ENCODE data around the gene CPXM1. TPM values are rescaled to one million over a fixed set of nuclear protein-coding genes. Genes with fewer than 3 reads are reported as not detected.

CPXM1 gene
- polyA plus RNA-seq, 3 donors: 242 to 257 (median 256) TPM

GRCh38 chr20:2804041-2804828 lies 3.8 kb upstream of the CPXM1 start:
- no peak for DNase-seq (ENCODE audit: low read depth in 3 of 3, low spot score in 2 of 3)

- DNase-seq (ENCODE audit: low read depth in 3 of 3, low spot score in 2 of 3): no peak
Measured at GRCh38 chr20:2801286-2801728, 880 bp upstream of the CPXM1 start.

DNA sequence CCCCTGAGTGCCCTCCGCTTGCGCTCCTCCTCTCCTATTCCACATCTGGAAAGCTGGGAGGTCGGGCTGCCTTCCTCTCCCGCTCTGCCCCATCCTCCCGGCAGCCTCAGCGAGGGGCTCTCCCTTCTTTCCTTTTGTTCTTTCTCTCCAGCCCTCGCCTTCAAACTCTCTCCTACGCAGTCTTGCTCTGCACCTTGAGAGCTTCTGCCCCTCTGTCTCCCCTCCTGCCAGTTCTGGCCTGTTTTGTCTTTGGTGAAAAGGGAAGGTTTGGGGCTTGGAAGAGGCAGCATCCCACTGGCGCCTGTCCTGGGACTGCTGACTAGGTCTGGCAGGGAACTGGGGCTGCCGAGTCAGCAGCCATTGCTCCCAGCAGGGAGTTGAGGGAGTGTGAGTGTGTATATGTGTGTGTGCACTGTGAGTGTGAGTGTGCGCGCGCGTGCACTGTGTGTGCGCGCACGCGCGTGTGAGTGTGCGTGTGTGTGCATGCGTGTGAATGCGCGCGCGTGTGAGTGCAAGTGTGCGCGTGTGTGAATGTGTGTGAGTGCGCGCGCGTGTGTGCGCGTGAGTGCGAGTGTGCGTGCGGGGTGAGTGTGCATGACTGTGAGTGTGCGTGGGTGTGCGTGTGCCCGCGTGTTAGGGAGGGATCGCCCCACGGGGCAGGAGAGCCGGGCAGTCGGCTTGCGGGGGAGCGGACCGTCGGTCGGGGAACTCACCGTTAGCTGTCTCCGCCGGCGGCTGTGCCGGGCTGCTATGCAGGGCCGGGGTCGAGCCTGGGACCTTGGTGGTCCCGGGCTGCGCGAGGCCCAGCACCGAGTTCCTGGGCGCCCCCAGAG lies 523 bp downstream of the CPXM1 start:
- no peak for DNase-seq (ENCODE audit: low read depth in 3 of 3, low spot score in 2 of 3)

DNA sequence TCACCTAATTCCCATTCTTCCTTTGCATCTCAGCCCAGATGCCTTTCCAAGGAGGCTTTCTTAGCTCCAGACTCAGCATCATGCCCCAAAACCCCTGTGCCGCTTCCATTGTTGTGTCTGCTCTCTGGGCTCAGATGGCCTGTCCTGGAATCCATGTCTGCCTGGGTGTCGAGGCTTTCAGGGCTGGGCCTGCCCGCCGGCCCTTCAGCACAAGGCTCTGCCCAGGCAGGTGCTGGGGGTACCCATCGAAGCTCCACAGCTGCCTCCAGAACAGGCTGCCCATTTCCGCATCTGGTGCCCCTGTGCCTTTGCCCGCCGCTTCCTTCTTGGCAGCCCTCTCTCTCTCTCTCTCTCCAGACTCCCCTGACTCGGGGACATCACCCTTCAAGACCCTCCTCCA lies 1.2 kb downstream of the CPXM1 start:
- DNase-seq (ENCODE audit: low read depth in 3 of 3, low spot score in 2 of 3): no peak

DNA sequence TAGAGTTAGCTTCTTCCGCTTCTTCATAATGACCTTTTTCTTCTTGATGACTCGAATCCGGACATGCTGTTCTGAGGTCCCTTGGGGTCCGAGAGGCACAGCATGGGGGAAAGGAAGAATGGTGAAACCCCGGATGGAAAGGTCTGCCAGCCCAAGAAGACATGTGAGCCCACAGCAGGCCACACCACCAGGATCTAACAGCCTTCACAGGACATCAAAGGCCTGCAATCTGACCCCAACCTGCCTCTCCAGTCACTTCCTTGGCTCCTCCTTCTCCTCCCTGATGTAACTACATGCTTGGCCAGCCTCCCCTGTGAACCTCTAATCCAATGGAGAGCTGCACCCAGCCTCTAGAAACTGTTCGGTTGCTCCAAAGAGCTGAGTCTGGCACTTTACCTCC lies 1.6 kb downstream of the CPXM1 start:
- DNase-seq (ENCODE audit: low read depth in 3 of 3, low spot score in 2 of 3): no peak

DNA sequence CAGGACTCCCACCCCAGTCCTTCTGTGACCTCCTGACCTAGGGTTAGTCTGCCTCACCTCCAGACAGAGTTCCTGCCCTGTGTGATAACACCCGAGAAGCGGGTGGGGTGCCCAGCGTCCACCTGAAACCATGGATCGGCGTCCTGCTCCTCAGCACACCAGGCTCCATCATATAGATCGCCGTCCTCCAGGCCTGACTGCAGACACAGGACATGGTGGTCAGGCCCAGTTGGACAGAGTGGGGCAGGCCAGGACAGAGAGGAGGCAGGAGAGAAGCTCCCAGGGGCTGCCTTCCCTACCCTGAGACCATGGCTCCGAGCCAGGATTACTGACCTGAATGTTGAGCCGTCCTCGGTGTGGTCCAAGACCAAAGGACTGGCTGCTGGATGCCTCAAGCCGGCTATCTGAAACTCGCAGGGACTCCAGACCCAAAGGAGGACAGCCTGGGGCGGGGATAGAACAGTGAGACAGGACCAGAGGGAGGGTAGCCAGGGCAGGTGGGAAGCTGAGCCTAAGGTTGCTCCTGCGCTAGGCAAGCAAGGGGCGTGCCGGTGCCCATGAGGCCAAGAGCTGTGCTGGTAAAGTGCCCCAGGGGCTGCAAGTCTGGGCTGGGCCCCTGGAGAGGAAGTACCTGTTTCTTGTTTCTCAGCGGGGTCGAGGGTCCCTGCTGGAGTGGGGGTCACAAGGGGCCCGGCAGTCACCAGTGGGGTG lies 2.2 kb downstream of the CPXM1 start:
- DNase-seq (ENCODE audit: low read depth in 3 of 3, low spot score in 2 of 3): no peak

DNA sequence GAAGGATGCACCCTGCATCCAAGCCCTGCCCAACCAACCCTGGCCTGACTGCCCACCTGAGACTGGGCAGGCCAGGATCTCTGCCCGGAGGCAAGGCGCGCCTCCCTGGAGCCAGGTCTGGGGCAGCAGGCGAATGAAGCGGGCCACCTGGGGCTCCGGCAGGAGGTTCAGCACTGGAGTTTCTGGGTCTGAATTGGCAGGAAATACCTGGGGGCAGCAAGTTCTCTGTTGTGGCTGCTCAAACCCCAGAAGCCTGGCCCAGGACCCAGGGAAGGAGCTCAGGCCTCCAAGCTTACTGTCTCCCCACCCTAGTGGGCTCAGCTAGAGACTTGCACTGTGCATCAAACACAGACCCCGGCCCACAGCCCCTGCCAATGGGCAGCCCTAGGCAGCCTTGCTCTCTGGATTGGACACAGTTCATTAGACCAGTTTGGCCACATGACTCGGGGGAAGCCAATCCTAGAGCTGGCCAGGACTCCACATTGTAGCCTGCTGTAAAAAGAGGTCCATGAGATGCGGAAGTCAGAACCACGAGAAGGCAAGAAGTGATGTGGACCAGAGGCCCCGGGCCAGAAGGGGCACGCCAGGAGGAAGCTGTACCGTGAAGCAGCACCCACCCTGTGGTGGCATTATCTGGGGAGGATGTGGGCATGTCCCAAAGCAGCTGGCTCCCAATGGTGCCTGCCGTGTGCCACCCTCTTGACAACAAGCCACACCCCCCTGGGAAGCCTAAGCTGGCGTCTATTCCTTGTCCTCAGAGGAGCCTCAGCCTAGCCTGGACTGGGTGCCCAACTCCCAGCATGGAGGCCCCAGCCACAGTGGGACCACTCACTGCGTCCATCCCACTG lies 3.1 kb downstream of the CPXM1 start:
- DNase-seq (ENCODE audit: low read depth in 3 of 3, low spot score in 2 of 3): no peak

DNA sequence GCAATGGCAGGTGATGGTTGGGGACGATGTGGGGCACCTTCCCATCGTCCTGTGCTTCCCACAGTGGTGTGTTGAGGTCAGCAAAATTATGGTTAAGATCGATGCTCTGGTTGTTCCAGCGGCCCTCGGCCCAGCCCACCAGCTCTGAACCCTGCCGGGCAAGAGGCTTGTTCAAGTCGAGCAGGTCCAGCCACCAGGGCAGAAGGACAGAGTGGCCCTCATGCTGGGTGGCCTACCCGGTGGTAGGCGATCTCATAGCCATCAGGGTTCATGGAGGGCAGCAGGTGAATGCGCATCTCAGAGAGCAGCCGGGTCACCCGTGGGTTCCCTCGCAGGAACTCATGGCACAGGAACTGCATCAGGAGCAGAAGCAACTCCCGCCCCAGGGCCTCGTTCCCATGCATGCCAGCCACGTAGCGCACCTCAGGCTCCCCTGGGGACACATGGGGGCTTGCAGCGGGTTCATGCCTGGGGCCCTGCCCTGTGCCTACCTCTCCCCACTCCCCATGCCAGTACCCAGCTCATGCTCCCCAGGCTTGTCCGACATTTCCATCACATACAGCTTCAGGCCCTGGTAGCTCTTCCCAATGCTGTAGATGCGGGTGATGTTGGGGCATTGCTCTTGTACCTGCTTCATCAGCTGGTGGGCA lies 4.3 kb downstream of the CPXM1 start:
- DNase-seq (ENCODE audit: low read depth in 3 of 3, low spot score in 2 of 3): no peak

DNA sequence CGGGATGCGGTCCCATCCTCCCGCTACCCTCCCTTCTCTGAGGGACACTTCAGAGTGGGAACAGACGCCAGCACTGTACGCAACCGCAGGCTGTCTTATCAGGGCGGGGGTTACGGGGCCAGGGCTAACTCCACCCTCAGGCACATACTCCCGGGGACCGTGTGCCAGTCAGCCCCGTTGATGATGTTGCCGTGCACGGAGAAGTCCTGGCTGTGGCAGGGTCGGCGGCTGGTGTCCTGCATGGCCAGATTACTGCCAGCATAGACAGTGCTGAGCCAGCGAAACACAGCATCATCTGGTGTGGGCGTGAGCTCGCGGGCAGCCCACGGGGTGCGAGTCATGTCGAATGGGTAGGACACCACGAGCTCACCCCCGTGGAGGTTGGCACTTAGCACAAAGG lies 5.0 kb downstream of the CPXM1 start:
- DNase-seq (ENCODE audit: low read depth in 3 of 3, low spot score in 2 of 3): no peak

- DNase-seq (ENCODE audit: low read depth in 3 of 3, low spot score in 2 of 3): no peak
Measured at GRCh38 chr20:2794866-2795447, 5.5 kb downstream of the CPXM1 start.

DNA sequence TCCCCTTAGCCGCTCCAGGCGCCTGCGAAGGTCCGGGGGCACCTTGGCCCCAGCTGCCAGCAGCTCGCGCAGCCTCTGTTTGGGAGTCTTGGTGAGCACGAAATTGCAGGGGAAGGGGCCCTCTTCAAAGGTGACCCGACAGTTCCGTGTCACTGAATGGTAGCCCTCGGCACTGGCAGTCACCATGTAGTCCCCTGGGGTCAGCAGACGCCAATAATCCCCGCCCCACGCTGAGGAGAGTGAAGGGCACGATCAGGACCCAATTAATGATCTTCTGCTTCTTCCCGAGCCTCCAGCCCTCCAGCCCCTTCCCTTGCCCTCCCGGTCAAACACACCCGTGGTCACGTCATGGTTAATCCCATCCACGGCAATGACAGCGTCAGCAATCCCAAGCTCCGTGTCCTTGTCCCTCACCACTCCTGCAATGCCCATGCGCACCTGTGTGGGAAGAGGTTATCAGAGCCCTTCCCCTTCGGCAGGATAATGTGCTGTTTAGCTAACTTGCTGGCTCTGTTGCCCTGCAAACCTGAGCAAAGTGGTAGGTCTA lies 6.2 kb downstream of the CPXM1 start:
- DNase-seq (ENCODE audit: low read depth in 3 of 3, low spot score in 2 of 3): no peak

- no peak for DNase-seq (ENCODE audit: low read depth in 3 of 3, low spot score in 2 of 3)
Measured at GRCh38 chr20:2793471-2793870, 7.0 kb downstream of the CPXM1 start.

- DNase-seq (ENCODE audit: low read depth in 3 of 3, low spot score in 2 of 3): no peak
Measured at GRCh38 chr20:2783908-2784566, 16.4 kb downstream of the CPXM1 start.

- DNase-seq (ENCODE audit: low read depth in 3 of 3, low spot score in 2 of 3): no peak
Measured at GRCh38 chr20:2780948-2781347, 19.5 kb downstream of the CPXM1 start.

GRCh38 chr20:2778602-2779321 lies 21.7 kb downstream of the CPXM1 start:
- DNase-seq (ENCODE audit: low read depth in 3 of 3, low spot score in 2 of 3): no peak

DNA sequence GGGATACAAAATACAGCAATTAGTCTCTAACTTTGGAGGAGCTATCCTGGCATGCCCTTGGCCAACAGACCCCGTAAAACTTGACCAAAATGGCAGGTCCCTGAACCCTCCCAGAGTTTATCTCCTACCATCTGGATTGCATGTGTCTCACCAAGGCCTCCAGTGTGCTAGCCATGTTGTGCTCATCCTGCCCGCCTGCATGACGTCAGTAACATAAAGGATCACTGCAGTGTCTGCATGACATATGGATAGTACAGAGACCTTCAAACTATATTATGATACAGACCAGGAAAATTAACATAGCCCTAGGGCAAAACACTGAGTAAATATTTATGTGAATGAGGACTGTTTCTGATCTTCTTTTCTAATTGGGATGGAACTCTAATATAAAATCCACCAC lies 25.3 kb downstream of the CPXM1 start:
- no peak for DNase-seq (ENCODE audit: low read depth in 3 of 3, low spot score in 2 of 3)

GRCh38 chr20:2773812-2774211 lies 26.6 kb downstream of the CPXM1 start:
- DNase-seq (ENCODE audit: low read depth in 3 of 3, low spot score in 2 of 3): no peak

DNA sequence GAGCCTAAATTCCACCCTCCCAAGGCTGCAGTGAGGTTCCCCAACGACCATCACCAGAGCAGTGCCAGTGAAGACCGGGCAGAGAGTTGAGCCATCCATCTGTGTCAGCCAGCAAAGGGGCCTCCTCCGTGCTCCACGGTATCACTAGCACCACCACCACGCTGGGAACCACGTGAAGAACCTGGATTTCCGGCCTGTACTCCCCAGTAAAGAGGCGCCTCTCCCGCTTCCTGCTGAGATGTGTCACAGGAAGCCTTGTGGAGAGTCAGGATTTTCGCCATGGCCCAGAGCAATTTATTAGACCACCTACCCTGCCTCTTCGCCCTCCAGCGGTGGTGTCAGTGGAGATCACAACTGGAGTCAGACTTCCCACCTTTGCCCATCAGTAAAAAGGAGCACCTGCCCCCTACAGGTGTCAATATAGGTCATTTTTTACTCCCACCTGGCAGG lies 28.8 kb downstream of the CPXM1 start:
- no peak for DNase-seq (ENCODE audit: low read depth in 3 of 3, low spot score in 2 of 3)
